ENCODE data around the gene INTS2.

- TF ChIP-seq GATA3 (IDR thresholded peaks at IDR 0.05; ENCODE audit: low read depth, low read length) (no peak), GATA2 (IDR thresholded peaks at IDR 0.05; ENCODE audit: low read depth, low read length) (no peak)
Measured at GRCh38 chr17:61974115-61974514, 46.3 kb upstream of the INTS2 start.

Measured in SH-SY5Y (cell line).